ENCODE measurements around the gene PRKAG2. TPM values are rescaled to one million over a fixed set of nuclear protein-coding genes. Genes with fewer than 3 reads are reported as not detected.

PRKAG2 gene
- polyA plus RNA-seq, 1 of the 3 experiments (the other 2 are of a cell fraction), result 51.6 TPM

GRCh38 chr7:151896086-151896485 is 19.2 kb upstream of the PRKAG2 start:
- CTCF ChIA-PET, result no interaction called here
- H3K9me3 ChIP-seq, result no peaks in the 10 kb centered on the region

More at GRCh38 chr7:151896086-151896485, 19.2 kb upstream of the PRKAG2 start:
- POLR2A ChIA-PET, result no interaction called here
- Histone ChIP-seq H3K79me2 (ENCODE audit: insufficient read depth) (no peaks in the 10 kb centered on the region), H3K9me2 (no peaks in the 10 kb centered on the region), H3K4me3 (ENCODE audit: low read depth in 2 of 2, low read length in 1 of 2) (no peak overlapping the region), H3K27ac (ENCODE audit: low read depth in 2 of 2, low read length in 1 of 2) (no peak overlapping the region), H3K9ac (no peak overlapping the region), H3K4me2 (no peak overlapping the region), H4K20me1 (ENCODE audit: insufficient read depth) (no peaks in the 10 kb centered on the region), H3K4me1 (ENCODE audit: control insufficient read depth in 1 of 2, insufficient read depth in 2 of 2, low read depth in 1 of 2, low read length in 1 of 2) (peaks cover 0 to 4% of the 10 kb centered on the region in 2 experiments; a peak in 1 of 4 replicates), H3K27me3 (ENCODE audit: insufficient read depth) (peaks cover 31% of the 10 kb centered on the region; the same call in 1 of the 2 replicates), H3K36me3 (replicated peaks in 1 of 2; ENCODE audit: control insufficient read depth in 1 of 2, insufficient read depth in 2 of 2, low read length in 1 of 2) (no peaks in the 10 kb centered on the region), H2AFZ (ENCODE audit: low read depth) (no peak overlapping the region), H3F3A (replicated peaks; ENCODE audit: insufficient read depth) (no peaks in the 10 kb centered on the region)
- 54% methylated on average over 4 of the region's 4 CpGs for WGBS (ENCODE audit: low lambda C conversion rate)
- TF ChIP-seq JUND (IDR thresholded peaks at IDR 0.05) (no peak), RAD21 (IDR thresholded peaks at IDR 0.05; ENCODE audit: low read length) (no peak), IRF3 (IDR thresholded peaks at IDR 0.05; ENCODE audit: low read depth, low read length) (no peak), FOXM1 (IDR thresholded peaks at IDR 0.05; ENCODE audit: low read depth) (no peak), USF2 (IDR thresholded peaks at IDR 0.05; ENCODE audit: borderline replicate concordance, low read depth, low read length) (no peak), NFIC (IDR thresholded peaks at IDR 0.05; ENCODE audit: borderline replicate concordance) (no peak), USF1 (IDR thresholded peaks at IDR 0.05; ENCODE audit: borderline replicate concordance, low read depth) (no peak), RFX5 (IDR thresholded peaks at IDR 0.05; ENCODE audit: low read length) (no peak), ZBTB33 (IDR thresholded peaks at IDR 0.05; ENCODE audit: borderline replicate concordance, low read depth) (no peak), EZH2phosphoT487 (IDR thresholded peaks at IDR 0.05; ENCODE audit: borderline replicate concordance, low read depth) (no peak), TCF12 (IDR thresholded peaks at IDR 0.05) (no peak), CHD2 (IDR thresholded peaks at IDR 0.05; ENCODE audit: low read length, partially characterized antibody) (no peak), FOSL2 (IDR thresholded peaks at IDR 0.05; ENCODE audit: borderline replicate concordance, low read depth) (no peak), REST (IDR thresholded peaks at IDR 0.05; ENCODE audit: low read depth, low read length) (no peak), NRF1 (IDR thresholded peaks at IDR 0.05; ENCODE audit: low read depth, low read length) (no peak), MEF2A (IDR thresholded peaks at IDR 0.05; ENCODE audit: borderline replicate concordance, low read depth) (no peak)
- DNase-seq, result no peak
